Stimulated activated CD8-positive, alpha-beta memory T cell treated with anti-CD3 and anti-CD28 coated beads, Interleukin-12 subunit alpha, Interleukin-12 subunit beta, amount 100 ng/mL, for 24 hours (primary cell): Measurements from ENCODE around the gene NDRG4.

Experiments
- DNase-seq: peaks from one replicate; pipeline ENCODE4 v3.0.0-alpha.2; 2020; ENCODE audit errors: extremely low read depth

NDRG4 gene

GRCh38 chr16:58495521-58496331, 4.2 kb upstream of the NDRG4 start:
- DNase-seq: no peak

DNA sequence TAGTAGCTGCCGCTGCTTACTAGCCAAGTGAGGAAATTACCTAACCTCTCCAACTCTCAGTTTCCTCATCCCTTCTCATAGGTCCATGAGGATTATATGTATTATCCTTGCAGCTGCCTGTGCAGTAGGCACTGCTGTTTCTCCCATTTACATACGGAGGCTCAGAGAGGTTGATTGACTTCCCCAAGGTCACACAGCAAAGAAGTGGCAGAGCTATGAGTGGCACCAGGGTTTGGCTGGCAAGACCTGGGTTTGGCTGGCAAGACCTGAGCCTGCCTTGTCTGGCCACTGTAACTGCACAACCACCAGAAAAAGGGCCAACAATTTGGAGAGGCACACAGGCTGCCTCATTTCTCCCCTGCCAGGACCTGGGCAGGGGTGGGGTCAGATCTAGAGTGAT, 2.5 kb upstream of the NDRG4 start:
- no peak for DNase-seq

GRCh38 chr16:58497935-58498334, 2.0 kb upstream of the NDRG4 start:
- no peak for DNase-seq

- no peak for DNase-seq
These were observed 1.4 kb upstream of the NDRG4 start for GRCh38 chr16:58498341-58499091.

GRCh38 chr16:58499092-58499511, 841 bp upstream of the NDRG4 start:
- DNase-seq: no peak

GRCh38 chr16:58500430-58501241, 693 bp downstream of the NDRG4 start:
- no peak for DNase-seq

DNA sequence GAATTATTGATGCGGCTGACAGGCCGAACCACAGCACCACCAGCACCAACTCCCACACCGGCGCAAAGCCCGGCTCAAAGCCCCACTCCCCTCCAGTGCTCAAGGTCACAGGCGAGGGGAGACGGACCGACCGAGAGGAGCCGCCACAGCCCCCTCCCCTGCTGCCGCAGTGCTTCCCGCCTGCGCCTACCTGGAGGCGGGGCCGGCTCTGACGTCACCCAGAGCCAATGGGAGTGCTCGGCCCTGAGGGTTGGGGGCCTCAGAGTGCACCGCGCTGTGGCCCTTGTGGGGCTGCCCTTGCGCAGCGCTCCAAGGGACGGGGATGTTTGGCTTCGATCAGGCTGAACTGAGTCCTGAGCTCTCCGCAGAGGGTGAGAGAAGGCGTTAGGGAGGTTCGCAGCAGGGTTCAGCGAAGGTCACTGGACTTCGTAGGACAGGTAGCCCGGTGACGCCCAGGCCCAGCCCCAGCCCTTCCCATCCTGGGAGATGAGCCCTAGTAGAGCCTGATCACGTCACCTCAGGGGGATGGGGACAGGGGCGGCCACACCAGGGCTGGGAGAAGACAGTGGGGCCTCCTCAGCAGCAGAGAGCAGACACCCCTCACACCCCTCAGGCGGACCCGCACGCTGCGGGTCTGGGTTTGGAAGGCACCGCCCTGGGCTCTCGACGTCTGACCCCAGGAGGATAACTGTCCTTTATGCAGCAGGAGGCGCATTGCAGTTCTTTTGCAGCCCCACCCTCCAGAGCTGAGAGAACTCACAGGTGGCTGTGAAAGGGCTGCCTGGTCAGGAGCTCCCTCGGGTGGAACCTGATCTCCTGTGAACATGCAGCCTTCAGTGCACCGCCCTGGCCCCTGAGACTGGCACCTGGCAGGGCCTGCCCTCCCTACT, 1.5 kb downstream of the NDRG4 start:
- no peak for DNase-seq

DNA sequence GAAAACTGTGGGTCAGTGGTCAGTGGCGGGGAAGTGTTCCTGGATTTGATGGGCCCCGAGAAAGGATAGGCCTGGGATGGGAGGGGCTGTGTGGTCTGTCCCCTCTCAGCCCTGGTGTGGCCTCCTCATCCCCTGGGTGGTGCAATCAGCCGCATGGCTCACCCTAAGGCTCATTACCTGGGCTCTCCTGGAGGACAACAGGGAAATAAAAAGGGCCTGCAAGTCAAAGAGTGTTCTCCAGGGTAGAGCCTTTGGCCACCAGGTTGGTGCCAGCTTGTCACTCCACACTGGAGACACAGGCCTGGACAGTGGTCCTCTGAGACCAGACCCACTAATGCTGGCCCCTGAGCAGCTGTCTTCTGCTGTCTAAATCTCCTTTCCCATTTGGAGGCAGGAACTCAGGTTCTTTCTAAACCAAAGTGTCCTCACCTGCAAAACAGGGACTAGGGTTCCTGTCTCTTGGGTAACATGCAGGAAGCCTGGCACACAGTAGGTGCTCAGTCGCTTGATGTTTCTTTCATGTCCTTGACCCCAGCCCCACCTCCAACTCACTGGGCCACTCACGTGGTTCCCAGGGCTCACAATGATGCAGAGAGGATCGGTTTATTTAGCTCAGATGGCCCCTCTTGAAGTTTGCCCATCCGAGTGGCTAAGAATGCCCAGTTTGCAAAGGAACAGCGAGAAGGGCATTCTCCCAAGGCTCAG, 2.4 kb downstream of the NDRG4 start:
- DNase-seq: no peak

DNA sequence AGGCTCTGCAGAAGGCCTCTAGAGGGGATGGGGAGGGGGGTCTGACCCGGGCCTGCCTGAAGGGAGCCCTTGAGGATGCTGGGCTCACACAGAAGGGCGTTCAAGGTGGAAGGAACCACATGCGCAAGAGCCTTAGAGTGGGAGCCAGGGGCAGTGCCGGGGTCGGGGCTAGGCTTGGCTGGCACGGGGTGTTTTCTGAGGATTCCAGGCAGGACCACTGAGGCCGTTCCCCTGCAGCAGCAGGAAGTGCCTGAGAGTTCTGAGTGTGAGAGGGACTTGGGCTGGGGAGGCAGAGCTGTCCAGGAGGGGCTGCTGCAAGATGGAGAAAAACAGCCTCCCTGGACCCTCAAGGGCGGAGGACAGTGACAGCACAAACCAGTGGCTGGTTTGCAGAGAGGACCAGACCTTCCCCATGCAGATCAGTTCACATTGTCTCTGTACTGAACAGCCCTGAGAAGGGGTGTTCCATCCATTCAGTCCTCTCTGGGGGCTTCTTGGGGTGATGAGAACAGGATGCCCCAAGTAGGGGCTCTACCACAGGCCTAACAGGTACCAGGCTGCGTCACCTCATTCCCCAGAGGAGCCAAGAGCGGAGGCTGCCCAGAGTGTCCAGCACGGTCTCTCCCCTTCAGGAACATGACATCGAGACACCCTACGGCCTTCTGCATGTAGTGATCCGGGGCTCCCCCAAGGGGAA, 3.4 kb downstream of the NDRG4 start:
- DNase-seq: no peak

DNA sequence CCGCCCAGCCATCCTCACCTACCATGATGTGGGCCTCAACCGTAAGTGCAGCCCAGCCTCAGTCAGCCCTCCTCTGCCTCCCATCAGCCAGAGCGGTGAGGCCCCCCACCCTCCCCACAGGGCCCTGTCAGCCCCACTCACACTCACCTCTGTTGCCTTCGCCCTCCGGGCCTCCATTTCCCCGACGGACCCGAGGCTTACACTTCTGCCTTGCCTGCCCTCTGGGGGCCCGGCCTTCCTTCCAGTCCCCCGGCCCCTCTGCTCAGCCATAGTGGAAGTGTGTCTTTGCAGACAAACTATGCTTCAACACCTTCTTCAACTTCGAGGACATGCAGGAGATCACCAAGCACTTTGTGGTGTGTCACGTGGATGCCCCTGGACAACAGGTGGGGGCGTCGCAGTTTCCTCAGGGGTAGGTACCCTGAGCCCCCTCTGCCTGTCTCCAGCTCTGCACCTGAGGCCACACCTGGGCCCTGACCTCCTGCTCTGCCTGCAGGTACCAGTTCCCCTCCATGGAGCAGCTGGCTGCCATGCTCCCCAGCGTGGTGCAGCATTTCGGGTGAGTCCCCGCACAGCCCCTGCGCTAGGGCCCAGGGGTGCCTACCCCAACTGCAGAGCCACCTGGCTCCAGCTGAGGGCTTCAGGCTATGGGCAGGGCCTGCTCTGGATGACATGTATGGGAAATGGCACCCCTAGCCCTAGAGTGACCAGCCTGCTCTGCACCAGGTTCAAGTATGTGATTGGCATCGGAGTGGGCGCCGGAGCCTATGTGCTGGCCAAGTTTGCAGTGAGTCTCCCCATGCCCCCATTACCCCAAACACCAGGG, 4.1 kb downstream of the NDRG4 start:
- DNase-seq: no peak

GRCh38 chr16:58506241-58507194, 6.6 kb downstream of the NDRG4 start:
- DNase-seq: no peak

DNA sequence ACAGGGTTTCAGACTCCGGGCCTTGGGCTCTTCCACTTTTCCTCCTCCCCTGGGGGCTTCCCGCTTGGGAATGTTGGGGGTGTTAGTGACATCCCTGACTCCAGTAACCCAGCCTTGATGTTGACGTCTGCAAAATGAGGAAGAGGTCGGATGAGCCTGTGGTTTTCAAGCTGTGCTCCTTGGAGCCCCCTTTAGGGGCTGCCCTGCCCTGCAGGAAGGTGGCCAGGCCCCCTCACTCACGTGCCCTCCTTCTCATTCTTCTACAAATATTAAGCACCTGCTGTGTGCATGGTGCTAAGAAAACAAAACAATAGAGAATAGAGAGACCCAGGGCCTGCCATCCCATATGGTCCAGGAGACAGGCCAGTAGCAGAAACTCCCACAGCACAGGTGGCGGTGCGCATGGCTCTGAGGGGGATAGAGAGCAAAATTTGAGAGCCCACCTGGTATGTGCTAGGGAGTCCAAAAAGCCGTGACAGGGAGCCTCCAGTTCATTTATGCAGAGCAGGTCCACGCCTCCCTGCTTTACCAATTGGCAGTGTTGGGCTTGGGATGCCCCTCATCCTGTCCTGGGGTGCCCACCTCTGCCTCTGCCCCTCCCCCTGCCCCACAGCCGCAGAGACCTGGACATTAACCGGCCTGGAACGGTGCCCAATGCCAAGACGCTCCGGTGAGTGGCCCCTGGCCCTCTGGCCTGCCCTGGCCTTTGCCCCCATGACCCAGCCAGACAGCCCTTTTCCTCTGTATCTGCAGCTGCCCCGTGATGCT, 7.4 kb downstream of the NDRG4 start:
- no peak for DNase-seq

- no peak for DNase-seq
These were observed 8.2 kb downstream of the NDRG4 start for GRCh38 chr16:58507963-58508670.

DNA sequence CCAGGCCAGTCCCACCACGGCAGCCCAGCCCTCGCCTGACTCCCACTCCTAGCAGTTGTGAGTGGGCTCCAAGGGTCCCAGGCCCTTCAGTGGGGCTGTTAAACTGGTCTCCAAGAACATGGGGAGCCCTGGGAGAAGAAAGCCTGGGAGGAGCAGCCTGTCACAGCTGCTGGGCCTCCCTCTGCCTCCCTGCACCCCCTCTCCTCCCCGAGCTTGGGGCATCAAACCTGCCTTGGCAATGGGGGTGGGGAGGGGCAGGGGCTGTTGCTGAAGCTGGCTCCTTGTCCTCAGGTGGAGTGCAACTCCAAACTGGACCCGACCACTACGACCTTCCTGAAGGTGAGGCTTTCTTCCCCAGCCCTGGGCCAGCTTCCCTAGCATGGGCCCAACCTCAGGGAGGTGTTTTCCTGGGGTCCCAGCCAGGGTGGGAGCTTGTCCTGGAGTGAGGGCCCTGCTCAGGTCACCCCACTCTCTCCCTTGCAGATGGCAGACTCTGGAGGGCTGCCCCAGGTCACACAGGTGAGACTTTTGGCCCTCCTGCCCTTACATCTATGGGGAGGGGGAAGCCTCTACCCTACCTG, 8.8 kb downstream of the NDRG4 start:
- DNase-seq: no peak

GRCh38 chr16:58509256-58510096, 9.5 kb downstream of the NDRG4 start:
- DNase-seq: no peak
